Measurements from ENCODE around the gene B4GALNT1. TPM values are rescaled to one million over a fixed set of nuclear protein-coding genes. Genes with fewer than 3 reads are reported as not detected.

Gene B4GALNT1
- total RNA-seq, 4 donors from 2014 or later, result 0.38 to 0.48 (median 0.42) TPM; not detected in 1

DNA sequence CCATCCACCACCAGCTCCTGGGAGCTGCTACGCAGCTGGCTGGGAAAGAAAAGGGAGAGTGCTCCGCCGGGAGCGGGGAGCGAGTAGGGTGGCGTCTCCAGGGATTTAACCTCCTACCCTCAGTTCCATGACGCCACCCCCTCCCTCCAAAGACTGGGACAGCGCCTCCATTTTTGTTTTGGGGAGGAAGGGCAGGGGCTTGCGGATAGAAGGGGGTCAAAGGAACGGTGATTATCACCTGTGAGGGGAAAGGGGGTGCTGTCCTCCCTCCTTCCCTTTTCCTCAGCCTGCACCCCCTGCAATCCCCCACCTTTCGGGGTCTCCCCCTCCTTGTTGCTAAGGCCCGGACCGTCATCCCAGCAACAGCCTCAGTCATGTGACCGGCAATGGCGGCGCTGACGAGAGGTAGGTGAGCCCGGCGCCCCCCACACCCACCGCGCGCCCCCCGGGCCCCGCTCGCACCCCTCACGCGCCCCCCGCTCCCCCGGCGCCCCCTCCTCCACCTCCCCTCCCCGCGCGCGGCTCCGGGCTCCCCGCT lies 28.5 kb downstream of the B4GALNT1 start, which contains the start of gene DTX3:
DTX3 (plus strand) TSS at position 371 of the 538 bp plus-strand sequence. CDS start 1,694 bp downstream, outside the sequence.
- peaks cover 32% of the 10 kb centered on the region for H3K36me3 ChIP-seq
- DNase-seq (ENCODE audit: low spot score in 2 of 2), result no peak
- peaks cover 27% of the 10 kb centered on the region for H3K4me1 ChIP-seq
- peak within 1 kb of the TSS; percentile 81 for H3K27ac ChIP-seq
- TF ChIP-seq, protein P1, sequence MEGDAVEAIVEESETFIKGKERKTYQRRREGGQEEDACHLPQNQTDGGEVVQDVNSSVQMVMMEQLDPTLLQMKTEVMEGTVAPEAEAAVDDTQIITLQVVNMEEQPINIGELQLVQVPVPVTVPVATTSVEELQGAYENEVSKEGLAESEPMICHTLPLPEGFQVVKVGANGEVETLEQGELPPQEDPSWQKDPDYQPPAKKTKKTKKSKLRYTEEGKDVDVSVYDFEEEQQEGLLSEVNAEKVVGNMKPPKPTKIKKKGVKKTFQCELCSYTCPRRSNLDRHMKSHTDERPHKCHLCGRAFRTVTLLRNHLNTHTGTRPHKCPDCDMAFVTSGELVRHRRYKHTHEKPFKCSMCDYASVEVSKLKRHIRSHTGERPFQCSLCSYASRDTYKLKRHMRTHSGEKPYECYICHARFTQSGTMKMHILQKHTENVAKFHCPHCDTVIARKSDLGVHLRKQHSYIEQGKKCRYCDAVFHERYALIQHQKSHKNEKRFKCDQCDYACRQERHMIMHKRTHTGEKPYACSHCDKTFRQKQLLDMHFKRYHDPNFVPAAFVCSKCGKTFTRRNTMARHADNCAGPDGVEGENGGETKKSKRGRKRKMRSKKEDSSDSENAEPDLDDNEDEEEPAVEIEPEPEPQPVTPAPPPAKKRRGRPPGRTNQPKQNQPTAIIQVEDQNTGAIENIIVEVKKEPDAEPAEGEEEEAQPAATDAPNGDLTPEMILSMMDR (IDR thresholded peaks at IDR 0.05), result no peak
- TF ChIP-seq POLR2A (IDR thresholded peaks at IDR 0.05) (no peak), EP300 (IDR thresholded peaks at IDR 0.05) (no peak), POLR2AphosphoS5 (IDR thresholded peaks at IDR 0.05) (no peak)
- WGBS, result 4% methylated on average over 16 of the region's 36 CpGs
- no peaks in the 10 kb centered on the region for H3K27me3 ChIP-seq
- H3K4me3 ChIP-seq, result peak within 1 kb of the TSS; percentile 64
- no peaks in the 10 kb centered on the region for H3K9me3 ChIP-seq

DNA sequence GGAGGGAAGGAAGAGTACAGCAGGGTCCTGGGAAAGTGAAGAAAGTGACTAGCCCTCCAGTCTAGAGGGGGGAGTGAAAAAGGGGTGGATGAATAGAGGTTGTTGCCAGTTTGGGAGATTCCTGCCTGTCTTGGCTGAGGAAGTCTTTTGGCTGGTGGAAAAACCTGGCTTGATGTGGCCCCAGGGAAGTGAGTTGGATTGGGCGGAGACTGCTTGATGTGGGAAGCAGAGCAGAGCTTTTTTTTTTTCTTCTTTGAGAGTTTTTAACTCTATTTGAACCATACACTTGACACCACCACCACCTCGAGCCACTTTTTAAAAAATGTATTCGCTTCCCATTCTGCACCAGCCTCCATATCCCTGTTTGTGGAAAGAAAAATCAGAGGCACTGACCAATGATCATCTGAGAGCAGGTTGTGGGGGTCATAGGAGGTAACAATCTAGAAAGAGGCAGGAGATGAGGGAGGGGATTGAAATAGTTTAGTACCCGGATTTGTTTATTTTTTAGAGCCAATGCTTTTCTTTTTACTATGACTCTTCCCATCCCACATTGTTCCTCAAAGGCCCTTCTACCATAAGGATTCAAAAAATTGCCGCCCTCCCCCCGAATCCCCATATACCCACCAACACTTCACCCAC lies 29.1 kb downstream of the B4GALNT1 start:
- Histone ChIP-seq H3K4me3 (peak overlapping the region; percentile 64), H3K27me3 (no peaks in the 10 kb centered on the region), H3K36me3 (peaks cover 38% of the 10 kb centered on the region), H3K4me1 (peaks cover 24% of the 10 kb centered on the region), H3K9me3 (no peaks in the 10 kb centered on the region), H3K27ac (peak overlapping the region; percentile 81)
- no peak for DNase-seq (ENCODE audit: low spot score in 2 of 2)
- WGBS, result 16% methylated on average over 6 of the region's 6 CpGs
- TF ChIP-seq POLR2AphosphoS5 (IDR thresholded peaks at IDR 0.05), result no peak
- TF ChIP-seq, protein P1 (IDR thresholded peaks at IDR 0.05), result no peak
- no peak for TF ChIP-seq EP300 (IDR thresholded peaks at IDR 0.05)
- no peak for TF ChIP-seq POLR2A (IDR thresholded peaks at IDR 0.05)

DNA sequence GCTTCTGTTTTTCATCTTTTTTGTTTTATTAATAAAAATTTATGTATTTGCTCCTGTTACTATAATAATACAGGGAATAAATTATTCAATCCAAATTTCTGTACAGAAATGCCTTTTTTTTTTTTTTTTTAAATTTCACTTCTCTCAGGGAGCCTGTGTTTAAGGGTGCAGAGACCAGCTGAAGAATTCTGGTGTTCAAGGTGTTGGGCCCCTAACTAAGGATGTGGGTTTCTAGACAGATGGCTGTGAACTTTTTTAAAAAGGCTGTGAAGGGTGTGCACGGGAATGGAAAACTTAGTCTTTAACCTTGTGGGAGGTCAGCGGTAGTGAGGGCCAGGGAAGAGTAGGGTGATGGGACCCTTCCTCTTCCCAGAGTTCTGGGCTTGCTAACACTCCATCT lies 29.7 kb downstream of the B4GALNT1 start:
- no peak for DNase-seq (ENCODE audit: low spot score in 2 of 2)
- H3K27ac ChIP-seq, result no peak overlapping the region
- no peaks in the 10 kb centered on the region for H3K27me3 ChIP-seq
- H3K4me3 ChIP-seq, result no peak overlapping the region
- peaks cover 24% of the 10 kb centered on the region for H3K4me1 ChIP-seq
- TF ChIP-seq EP300 (IDR thresholded peaks at IDR 0.05) (no peak), POLR2A (IDR thresholded peaks at IDR 0.05) (no peak), POLR2AphosphoS5 (IDR thresholded peaks at IDR 0.05) (no peak)
- TF ChIP-seq, protein P1 (IDR thresholded peaks at IDR 0.05), result no peak
- 60% methylated on average over 2 of the region's 2 CpGs for WGBS
- peaks cover 43% of the 10 kb centered on the region for H3K36me3 ChIP-seq
- H3K9me3 ChIP-seq, result no peaks in the 10 kb centered on the region

DNA sequence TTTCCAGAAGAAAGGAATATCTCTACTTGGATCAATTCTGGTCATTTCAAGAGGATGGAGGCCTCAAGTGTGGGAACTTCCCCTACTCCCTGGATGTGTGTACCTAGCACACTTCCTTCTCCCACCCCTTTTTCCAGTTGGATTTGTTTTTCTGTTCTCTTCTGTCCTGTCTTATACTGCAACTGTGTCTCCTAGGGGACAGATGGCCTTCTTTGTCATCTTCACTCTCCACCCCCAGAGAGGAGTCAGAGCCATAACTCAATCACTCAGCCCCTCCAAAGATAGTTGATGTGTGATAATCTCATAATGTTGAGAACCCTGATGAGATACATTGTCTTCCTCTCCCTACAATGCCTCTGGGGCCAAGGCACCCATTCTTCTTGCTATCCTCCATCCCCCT lies 30.5 kb downstream of the B4GALNT1 start:
- Histone ChIP-seq H3K36me3 (peaks cover 50% of the 10 kb centered on the region), H3K27me3 (no peaks in the 10 kb centered on the region), H3K27ac (no peak overlapping the region), H3K9me3 (no peaks in the 10 kb centered on the region), H3K4me3 (no peak overlapping the region), H3K4me1 (peaks cover 24% of the 10 kb centered on the region)
- no peak for DNase-seq (ENCODE audit: low spot score in 2 of 2)
- TF ChIP-seq, protein P1 (IDR thresholded peaks at IDR 0.05), result no peak
- TF ChIP-seq POLR2AphosphoS5 (IDR thresholded peaks at IDR 0.05) (no peak), EP300 (IDR thresholded peaks at IDR 0.05) (no peak), POLR2A (IDR thresholded peaks at IDR 0.05) (no peak)

DNA sequence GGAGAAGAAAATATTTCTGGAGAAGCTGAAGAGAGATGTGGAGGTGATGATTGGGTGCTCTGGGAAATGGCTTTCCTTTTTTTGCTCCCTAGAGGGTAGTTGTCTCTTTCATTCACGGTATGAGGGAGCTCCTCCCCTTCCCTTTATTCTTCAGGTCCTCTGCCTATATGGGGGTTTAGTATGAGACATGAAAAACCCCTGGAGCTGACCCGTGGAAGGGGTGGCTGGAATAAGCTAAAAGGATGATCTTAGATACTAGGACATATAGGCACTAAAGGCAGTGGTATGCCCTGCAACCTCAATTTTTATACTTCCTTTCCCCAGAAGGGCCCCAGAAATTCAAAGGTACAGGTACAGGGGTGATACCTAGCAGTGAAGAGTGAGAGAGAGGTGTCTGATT lies 32.6 kb downstream of the B4GALNT1 start:
- H3K27ac ChIP-seq, result no peak overlapping the region
- H3K4me3 ChIP-seq, result no peak overlapping the region
- no peaks in the 10 kb centered on the region for H3K27me3 ChIP-seq
- no peak for DNase-seq (ENCODE audit: low spot score in 2 of 2)
- peaks cover 21% of the 10 kb centered on the region for H3K4me1 ChIP-seq
- WGBS, result 64% methylated on average over 2 of the region's 2 CpGs
- no peaks in the 10 kb centered on the region for H3K9me3 ChIP-seq
- H3K36me3 ChIP-seq, result peaks cover 65% of the 10 kb centered on the region
- TF ChIP-seq, protein P1 (IDR thresholded peaks at IDR 0.05), result no peak
- TF ChIP-seq POLR2A (IDR thresholded peaks at IDR 0.05) (no peak), EP300 (IDR thresholded peaks at IDR 0.05) (no peak), POLR2AphosphoS5 (IDR thresholded peaks at IDR 0.05) (no peak)
